Uterus (tissue), 4 donors: ENCODE results near the gene CGB1. TPM values are rescaled to one million over a fixed set of nuclear protein-coding genes. Genes with fewer than 3 reads are reported as not detected.

Experiments
- DNase-seq, 2 donors: peaks; one replicate each; pipeline ENCODE4 v3.0.0-alpha.2; 2019 to 2020
- H3K27ac ChIP-seq, 2 donors: fragments of 200-600 bp; sonication (generic); 1 replicate in 1 of 2; 2 replicates in 1 of 2; pipeline ENCODE4 v1.5.1; 2016 to 2018
- H3K27me3 ChIP-seq, 2 donors: fragments of 200-600 bp; sonication (generic); one replicate each; pipeline ENCODE4 v1.5.1; 2018 to 2019; ENCODE audit warnings: control low read depth in 1 of 2
- H3K36me3 ChIP-seq, 2 donors: fragments of 200-600 bp; sonication (generic); one replicate each; pipeline ENCODE4 v1.5.1; 2019; ENCODE audit warnings: control low read depth in 1 of 2
- H3K4me1 ChIP-seq, 2 donors: fragments of 200-600 bp; sonication (generic); one replicate each; pipeline ENCODE4 v1.5.1; 2018 to 2019; ENCODE audit warnings: control low read depth in 1 of 2
- H3K4me3 ChIP-seq, 2 donors: fragments of 200-600 bp; sonication (generic); 1 replicate in 1 of 2; 2 replicates in 1 of 2; pipeline ENCODE4 v1.5.1; 2018 to 2019; ENCODE audit warnings: mild to moderate bottlenecking in 1 of 2
- H3K9me3 ChIP-seq, 2 donors: fragments of 200-600 bp; sonication (generic); one replicate each; pipeline ENCODE4 v1.5.1; 2019; ENCODE audit warnings: control low read depth in 1 of 2
- POLR2A ChIP-seq, 2 donors: fragments of 450-650 bp; IDR thresholded peaks; one replicate each; pipeline ENCODE4 v1.6.1; 2016; ENCODE audit warnings: antibody characterized with exemption in 2 of 2, mild to moderate bottlenecking in 1 of 2, moderate library complexity in 1 of 2
- intact Hi-C: fragments of 100-400 bp; cut with DNase I; formaldehyde crosslinking; loops from one replicate; pipeline ENCODE4 v1.15.1; 2023; ENCODE audit warnings: low total_unique reads
- total RNA-seq, 4 donors: library from RNA; depleted of rRNA in 3 of 4; stranded (reverse); fragments of >200 nt in 3 of 4; gene quantifications; one replicate each; pipeline versions ENCODE4 v1.1.0 to v1.2.4, GENCODE V29; 2014 to 2023
- TF ChIP-seq, protein P1 (sequence below), 4 experiments: fragments of 200-600 bp in 2 of 4; fragments of 450-650 bp in 2 of 4; sonication (generic) in 2 of 4; IDR thresholded peaks; one replicate each; pipeline ENCODE4 v1.5.1; 2016 to 2019; ENCODE audit warnings: antibody characterized with exemption in 4 of 4, mild to moderate bottlenecking in 2 of 4, moderate library complexity in 1 of 4
- donor health status: DM: yes; HTN: yes; CAD: no.

Gene CGB1
- total RNA-seq, 4 donors from 2014 or later = not detected

DNA sequence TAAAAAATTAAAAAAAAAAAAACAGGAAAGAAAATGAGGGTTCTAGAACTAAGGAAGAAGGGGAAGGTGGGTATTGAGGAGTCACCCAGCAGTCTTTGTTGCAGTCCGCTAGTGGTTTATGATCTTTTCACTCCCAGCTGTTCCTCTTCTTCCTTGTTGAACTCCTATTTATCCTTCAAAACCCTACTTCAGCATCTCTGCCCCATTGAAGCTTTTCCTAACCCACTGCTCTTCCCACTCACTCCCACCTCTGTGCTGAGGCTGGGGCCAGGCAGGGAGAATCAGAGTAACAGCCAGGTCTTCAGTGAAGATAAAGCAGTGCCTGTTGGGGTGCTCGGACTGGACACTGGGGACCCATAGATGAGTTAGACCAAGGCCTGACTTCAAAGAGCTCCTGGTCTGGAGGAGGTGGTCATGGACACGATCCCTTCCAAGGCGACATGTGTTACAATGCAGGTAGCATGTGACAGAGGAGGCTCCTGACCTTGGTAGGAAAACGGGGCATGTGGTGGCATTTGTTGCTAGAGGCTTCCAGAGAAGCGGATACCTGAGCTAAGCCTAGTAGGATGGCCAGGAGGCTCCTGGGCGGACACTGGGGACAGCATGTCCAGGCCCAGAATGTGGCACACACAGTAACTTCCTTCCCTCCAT, 31.6 kb downstream of the CGB1 start:
- H3K9me3 ChIP-seq = no peaks in the 10 kb centered on the region
- H3K27me3 ChIP-seq = no peaks in the 10 kb centered on the region
- H3K4me1 ChIP-seq = no peaks in the 10 kb centered on the region
- no peak overlapping the region for H3K4me3 ChIP-seq
- no peak overlapping the region for H3K27ac ChIP-seq
- DNase-seq = no peak
- H3K36me3 ChIP-seq = no peaks in the 10 kb centered on the region
- intact Hi-C loops = no loop called here
- TF ChIP-seq, protein P1, sequence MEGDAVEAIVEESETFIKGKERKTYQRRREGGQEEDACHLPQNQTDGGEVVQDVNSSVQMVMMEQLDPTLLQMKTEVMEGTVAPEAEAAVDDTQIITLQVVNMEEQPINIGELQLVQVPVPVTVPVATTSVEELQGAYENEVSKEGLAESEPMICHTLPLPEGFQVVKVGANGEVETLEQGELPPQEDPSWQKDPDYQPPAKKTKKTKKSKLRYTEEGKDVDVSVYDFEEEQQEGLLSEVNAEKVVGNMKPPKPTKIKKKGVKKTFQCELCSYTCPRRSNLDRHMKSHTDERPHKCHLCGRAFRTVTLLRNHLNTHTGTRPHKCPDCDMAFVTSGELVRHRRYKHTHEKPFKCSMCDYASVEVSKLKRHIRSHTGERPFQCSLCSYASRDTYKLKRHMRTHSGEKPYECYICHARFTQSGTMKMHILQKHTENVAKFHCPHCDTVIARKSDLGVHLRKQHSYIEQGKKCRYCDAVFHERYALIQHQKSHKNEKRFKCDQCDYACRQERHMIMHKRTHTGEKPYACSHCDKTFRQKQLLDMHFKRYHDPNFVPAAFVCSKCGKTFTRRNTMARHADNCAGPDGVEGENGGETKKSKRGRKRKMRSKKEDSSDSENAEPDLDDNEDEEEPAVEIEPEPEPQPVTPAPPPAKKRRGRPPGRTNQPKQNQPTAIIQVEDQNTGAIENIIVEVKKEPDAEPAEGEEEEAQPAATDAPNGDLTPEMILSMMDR (IDR thresholded peaks at IDR 0.05) = no peak
- no peak for TF ChIP-seq POLR2A (IDR thresholded peaks at IDR 0.05)

DNA sequence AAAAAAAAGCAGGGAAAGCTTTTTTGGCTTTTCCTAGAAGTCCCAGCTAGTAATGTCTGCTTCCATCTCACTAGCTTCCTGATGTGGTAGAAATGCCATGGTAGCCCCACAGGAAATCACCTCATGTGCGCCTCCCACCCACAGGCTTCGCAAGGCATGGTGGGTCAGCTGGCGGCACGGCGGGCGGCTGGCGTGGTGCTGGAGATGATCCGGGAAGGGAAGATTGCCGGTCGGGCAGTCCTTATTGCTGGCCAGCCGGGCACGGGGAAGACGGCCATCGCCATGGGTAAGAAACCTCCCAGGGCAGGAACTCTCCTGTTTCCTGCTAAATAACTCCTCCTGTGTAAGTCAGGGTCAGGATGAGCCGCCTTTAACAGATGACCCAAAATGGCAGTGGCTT, 32.6 kb downstream of the CGB1 start:
- H3K27ac ChIP-seq = no peak overlapping the region
- intact Hi-C loops = no loop called here
- H3K4me1 ChIP-seq = no peaks in the 10 kb centered on the region
- TF ChIP-seq, protein P1 (IDR thresholded peaks at IDR 0.05) = no peak
- no peak for TF ChIP-seq POLR2A (IDR thresholded peaks at IDR 0.05)
- no peaks in the 10 kb centered on the region for H3K36me3 ChIP-seq
- H3K27me3 ChIP-seq = no peaks in the 10 kb centered on the region
- H3K4me3 ChIP-seq = no peak overlapping the region
- no peaks in the 10 kb centered on the region for H3K9me3 ChIP-seq
- no peak for DNase-seq

DNA sequence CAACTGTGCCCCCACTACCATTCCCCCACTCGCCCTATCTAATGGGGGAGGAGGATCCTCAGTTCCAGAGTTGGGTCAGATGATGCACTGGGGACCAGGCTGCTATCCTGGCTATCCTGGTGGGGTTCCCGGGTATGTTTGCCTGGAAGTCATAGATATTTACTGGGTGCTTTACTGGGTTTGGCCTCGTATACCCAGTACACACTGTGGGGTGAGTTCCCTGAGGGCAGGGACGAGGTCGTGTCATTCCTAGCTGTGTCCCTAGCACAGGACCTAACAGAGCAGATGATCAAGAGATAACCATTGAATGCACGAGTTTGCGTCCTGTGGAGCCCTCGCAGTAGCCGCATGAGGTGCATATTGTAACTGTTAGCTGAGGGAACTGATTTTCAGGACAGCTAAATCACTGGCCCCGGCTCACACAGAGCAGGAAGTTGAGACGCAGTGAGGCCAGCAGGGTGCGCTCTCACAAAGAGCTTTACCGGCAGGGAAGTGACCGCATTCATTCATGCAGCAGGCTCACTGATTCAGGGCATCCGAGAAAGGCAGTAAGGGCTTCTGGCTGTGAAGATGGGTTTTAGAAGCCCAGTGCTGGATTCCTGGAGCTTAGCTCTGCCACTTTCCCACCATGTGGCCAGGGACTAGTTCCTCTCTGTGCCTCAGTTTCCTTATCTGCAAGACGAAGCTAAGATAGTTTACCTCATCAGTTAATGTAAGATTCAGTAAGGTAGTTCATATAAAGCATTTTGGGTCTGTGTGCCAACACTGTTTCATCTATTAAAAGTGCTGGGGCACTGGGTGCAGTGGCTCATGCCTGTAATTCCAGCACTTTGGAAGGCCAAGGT, 37.0 kb downstream of the CGB1 start:
- Histone ChIP-seq H3K4me1 (peaks cover 0 to 4% of the 10 kb centered on the region in 2 donors), H3K27me3 (no peaks in the 10 kb centered on the region), H3K36me3 (no peaks in the 10 kb centered on the region), H3K9me3 (no peaks in the 10 kb centered on the region), H3K4me3 (no peak overlapping the region), H3K27ac (no peak overlapping the region)
- intact Hi-C loops = no loop called here
- no peak for DNase-seq
- TF ChIP-seq POLR2A (IDR thresholded peaks at IDR 0.05) = no peak
- TF ChIP-seq, protein P1 (IDR thresholded peaks at IDR 0.05) = peak; percentile 11 to 31 (median 24)

DNA sequence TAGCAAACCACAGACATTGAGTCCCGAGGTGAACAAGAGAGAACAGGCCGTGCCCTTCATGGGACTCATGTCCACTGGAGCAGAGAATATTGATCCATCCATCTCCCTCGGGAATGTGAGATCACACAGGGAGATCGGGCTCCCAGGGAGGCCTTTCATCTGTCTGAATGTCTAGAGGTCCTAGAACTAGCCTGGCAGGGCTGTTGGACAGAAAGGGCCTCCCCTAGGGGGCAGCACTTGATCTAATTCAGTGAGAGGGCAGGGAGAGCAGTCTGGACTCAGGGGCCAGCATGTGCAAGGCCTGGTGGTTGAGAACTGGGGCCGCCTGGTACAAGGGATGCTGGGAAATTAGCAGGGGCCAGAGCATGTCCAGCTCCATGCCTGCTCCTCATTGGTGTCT, 38.7 kb downstream of the CGB1 start:
- no peak for TF ChIP-seq POLR2A (IDR thresholded peaks at IDR 0.05)
- TF ChIP-seq, protein P1 (IDR thresholded peaks at IDR 0.05) = no peak
- H3K27ac ChIP-seq = no peak overlapping the region
- intact Hi-C loops = no loop called here

DNA sequence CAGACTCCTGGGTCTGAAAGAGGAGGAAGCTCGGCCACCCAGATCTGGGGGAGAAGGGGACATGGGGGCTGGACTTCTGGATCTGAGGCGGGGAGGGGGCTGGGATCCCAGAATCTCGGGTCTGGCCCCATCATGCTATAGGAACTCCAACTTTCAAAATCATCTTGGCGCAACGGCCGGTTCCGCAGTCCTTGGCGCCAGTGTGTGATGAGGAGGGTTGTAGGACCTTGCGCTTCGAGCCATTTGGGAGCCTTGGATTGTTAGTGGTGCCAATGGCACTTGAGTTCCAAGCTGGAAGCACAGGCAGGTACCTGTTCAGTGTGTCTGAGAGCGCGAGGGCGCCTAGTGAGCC, 42.7 kb downstream of the CGB1 start:
- no peaks in the 10 kb centered on the region for H3K27me3 ChIP-seq
- peaks cover 6 to 24% of the 10 kb centered on the region in 2 donors for H3K4me1 ChIP-seq
- no peak for DNase-seq
- no peaks in the 10 kb centered on the region for H3K36me3 ChIP-seq
- intact Hi-C loops = no loop called here
- H3K9me3 ChIP-seq = no peaks in the 10 kb centered on the region
- TF ChIP-seq, protein P1 (IDR thresholded peaks at IDR 0.05) = no peak
- TF ChIP-seq POLR2A (IDR thresholded peaks at IDR 0.05) = no peak
- peak overlapping the region; percentile 93 to 97 for H3K27ac ChIP-seq
- H3K4me3 ChIP-seq = peak overlapping the region; percentile 77 to 95

More for the DNA sequence above, 38.7 kb downstream of the CGB1 start:
- Histone ChIP-seq H3K4me3 (no peak overlapping the region), H3K27me3 (no peaks in the 10 kb centered on the region), H3K4me1 (peaks cover 0 to 7% of the 10 kb centered on the region in 2 donors), H3K36me3 (no peaks in the 10 kb centered on the region), H3K9me3 (no peaks in the 10 kb centered on the region)
- DNase-seq = no peak
